Endometrial microvascular endothelial cells (primary cell): ENCODE results near the gene ENDOD1. TPM values are rescaled to one million over a fixed set of nuclear protein-coding genes. Genes with fewer than 3 reads are reported as not detected.
"Not testable (repeated sequence)": the region's sequence is repeated elsewhere in the genome, so short reads cannot be mapped to it uniquely, and the experiment has no call there.

Source experiments
- in situ Hi-C: cut with HindIII; loops from 2 replicates; pipeline ENCODE4 v1.10.0; 2017; ENCODE audit warnings: low sequenced_read_pairs, low pct_unique_long_range_greater_than_20kb; ENCODE audit errors: inconsistent ontology term
- total RNA-seq: library from RNA; depleted of rRNA; stranded (reverse); fragments of >200 nt; gene quantifications from one replicate; pipeline ENCODE4 v1.2.3, GENCODE V29; 2015; ENCODE audit errors: inconsistent ontology term

ENDOD1 gene
- 30.1 TPM for total RNA-seq

GRCh38 chr11:95089620-95090542 lies at the start of gene ENDOD1:
Gene ENDOD1 (plus strand): TSS chr11:95089846. CDS start chr11:95089928, 82 bp downstream.
- in situ Hi-C loops: no loop called here

- in situ Hi-C loops: no loop called here
These were observed 47.4 kb upstream of the ENDOD1 start for GRCh38 chr11:95042239-95042638.

GRCh38 chr11:95042906-95043305 lies 46.7 kb upstream of the ENDOD1 start:
- in situ Hi-C loops: no loop called here

GRCh38 chr11:95044010-95044409 lies 45.6 kb upstream of the ENDOD1 start:
- in situ Hi-C loops: no loop called here

- in situ Hi-C loops: no loop called here
These were observed 43.8 kb upstream of the ENDOD1 start for GRCh38 chr11:95045812-95046211.

GRCh38 chr11:95049122-95049521 lies 40.5 kb upstream of the ENDOD1 start, which contains the start of gene KDM4F:
Gene KDM4F (plus strand): TSS chr11:95049422.
- in situ Hi-C loops: not testable (repeated sequence)

- in situ Hi-C loops: no loop called here
These were observed 38.9 kb upstream of the ENDOD1 start for GRCh38 chr11:95050595-95051202.

- in situ Hi-C loops: no loop called here
These were observed 35.3 kb upstream of the ENDOD1 start for GRCh38 chr11:95054356-95054755.

GRCh38 chr11:95055283-95055897 lies 34.3 kb upstream of the ENDOD1 start:
- in situ Hi-C loops: no loop called here

- in situ Hi-C loops: no loop called here
These were observed 31.7 kb upstream of the ENDOD1 start for GRCh38 chr11:95057959-95058358.

- in situ Hi-C loops: no loop called here
These were observed 31.0 kb upstream of the ENDOD1 start for GRCh38 chr11:95058621-95059020.

- in situ Hi-C loops: no loop called here
These were observed 30.6 kb upstream of the ENDOD1 start for GRCh38 chr11:95059046-95059445.

- in situ Hi-C loops: loop anchor here (10.0 kb wide), 1 partner anchor 101 kb away; no protein-coding TSS in a partner anchor
These were observed 24.3 kb upstream of the ENDOD1 start for GRCh38 chr11:95065336-95065735.

- in situ Hi-C loops: loop anchor here (10.0 kb wide), 1 partner anchor 102 kb away; no protein-coding TSS in a partner anchor
These were observed 23.0 kb upstream of the ENDOD1 start, which contains the start of gene SRSF8 for GRCh38 chr11:95066716-95067038. Gene SRSF8 (plus strand): TSS chr11:95066919. CDS start chr11:95067227, 308 bp downstream.

GRCh38 chr11:95067039-95067840 lies 22.4 kb upstream of the ENDOD1 start:
- in situ Hi-C loops: loop anchor here (10.0 kb wide), 1 partner anchor 102 kb away; no protein-coding TSS in a partner anchor

GRCh38 chr11:95067841-95068219 lies 21.8 kb upstream of the ENDOD1 start:
- in situ Hi-C loops: loop anchor here (10.0 kb wide), 1 partner anchor 103 kb away; no protein-coding TSS in a partner anchor

- in situ Hi-C loops: loop anchor here (10.0 kb wide), 1 partner anchor 104 kb away; no protein-coding TSS in a partner anchor
These were observed 21.1 kb upstream of the ENDOD1 start for GRCh38 chr11:95068549-95068948.

- in situ Hi-C loops: no loop called here
These were observed 19.2 kb upstream of the ENDOD1 start for GRCh38 chr11:95070471-95070870.

- in situ Hi-C loops: no loop called here
These were observed 16.7 kb upstream of the ENDOD1 start for GRCh38 chr11:95072948-95073347.
